ENCODE measurements around the gene BMERB1.
"Not testable (repeated sequence)": the region's sequence is repeated elsewhere in the genome, so short reads cannot be mapped to it uniquely, and the experiment has no call there.

Gene BMERB1

DNA sequence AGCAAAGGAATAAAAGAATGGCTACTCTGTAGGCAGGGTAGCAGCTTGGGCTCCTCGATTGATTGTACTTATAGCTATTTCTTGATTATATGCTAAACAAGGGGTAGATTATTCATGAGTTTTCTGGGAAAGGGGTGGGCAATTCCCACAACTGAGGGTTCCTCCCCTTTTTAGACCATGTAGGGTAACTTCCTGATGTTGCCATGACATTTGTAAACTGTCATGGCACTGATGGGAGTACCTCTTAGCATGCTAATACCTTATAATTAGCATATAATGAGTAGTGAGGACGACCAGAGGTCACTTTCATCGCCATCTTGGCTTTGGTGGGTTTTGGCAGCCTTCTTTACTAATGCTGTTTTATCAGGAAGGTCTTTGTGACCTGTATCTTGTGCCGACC is 136.3 kb downstream of the BMERB1 start:
- not testable (repeated sequence) for DNase-seq

DNA sequence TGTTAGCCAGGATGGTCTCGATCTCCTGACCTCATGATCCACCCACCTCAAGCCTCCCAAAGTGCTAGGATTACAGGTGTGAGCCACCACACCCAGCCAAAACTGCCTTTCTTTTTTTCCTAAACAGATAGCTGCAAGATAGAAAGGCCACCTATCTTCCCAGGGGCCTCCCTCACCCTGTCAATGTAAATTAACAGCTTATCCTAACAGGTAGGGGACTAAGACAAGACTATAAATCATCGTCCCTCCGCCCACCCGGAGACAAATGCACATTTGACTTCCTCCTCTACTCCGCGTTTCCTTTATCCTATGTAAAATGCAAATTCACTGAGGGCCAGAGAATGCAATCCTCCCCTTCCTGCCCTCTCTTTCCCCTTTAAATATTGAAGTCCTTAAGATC is 137.2 kb downstream of the BMERB1 start:
- DNase-seq: no peak

DNA sequence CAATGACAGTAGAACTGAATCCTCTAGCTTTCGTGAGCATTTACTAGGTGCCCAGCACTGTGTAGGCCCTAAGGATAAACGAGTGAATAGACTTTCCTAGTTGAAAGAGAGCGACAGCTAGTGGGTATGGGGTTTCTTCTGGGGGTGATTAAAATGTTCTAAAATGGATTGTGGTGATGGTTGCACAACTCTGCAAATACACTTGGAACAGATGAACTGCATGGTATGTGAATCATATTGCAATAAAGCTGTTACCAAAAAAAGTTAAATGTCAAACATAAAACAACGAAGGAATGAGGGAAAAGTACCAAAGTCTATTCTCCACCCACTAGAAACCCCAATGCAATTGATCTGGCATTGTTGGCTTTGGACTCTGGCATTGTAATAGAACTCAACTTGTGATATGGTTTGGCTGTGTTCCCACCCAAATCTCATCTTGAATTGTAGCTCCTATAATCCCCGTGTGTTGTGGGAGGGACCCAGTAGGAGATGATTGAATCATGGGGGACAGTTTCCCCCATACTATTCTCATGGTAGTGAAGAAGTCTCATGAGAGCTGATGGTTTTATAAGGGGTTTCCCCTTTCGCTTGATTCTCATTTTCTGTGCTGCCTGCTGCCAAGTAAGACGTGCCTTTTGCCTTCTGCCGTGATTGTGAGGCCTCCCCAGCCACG is 138.1 kb downstream of the BMERB1 start:
- no peak for DNase-seq

DNA sequence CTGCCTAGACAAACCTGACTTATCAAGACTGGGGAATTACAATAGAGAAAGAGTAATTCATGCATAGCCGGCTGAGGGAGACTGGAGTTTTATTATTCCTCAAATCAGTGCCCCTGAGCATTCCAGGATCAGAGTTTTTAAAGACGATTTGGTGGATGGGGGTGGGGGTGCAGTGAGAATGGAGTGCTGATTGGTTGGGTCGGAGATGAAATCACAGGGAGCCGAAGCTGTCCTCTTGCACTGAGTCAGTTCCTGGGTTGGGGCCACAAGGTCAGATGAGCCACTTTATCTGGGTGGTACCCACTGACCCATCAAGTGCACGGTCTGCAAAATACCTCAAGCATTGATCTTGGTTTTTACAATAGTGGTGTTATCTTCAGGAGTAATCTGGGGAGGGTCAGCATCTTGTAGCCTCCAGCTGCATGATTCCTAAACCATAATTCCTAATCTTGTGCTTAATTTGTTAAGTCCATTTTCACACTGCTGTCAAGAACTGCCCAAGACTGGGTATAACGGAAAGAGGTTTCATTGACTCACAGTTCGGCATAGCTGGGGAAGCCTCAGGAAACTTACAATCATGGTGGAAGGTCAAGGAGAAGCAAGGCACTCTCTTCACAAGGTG is 139.0 kb downstream of the BMERB1 start:
- DNase-seq: no peak

DNA sequence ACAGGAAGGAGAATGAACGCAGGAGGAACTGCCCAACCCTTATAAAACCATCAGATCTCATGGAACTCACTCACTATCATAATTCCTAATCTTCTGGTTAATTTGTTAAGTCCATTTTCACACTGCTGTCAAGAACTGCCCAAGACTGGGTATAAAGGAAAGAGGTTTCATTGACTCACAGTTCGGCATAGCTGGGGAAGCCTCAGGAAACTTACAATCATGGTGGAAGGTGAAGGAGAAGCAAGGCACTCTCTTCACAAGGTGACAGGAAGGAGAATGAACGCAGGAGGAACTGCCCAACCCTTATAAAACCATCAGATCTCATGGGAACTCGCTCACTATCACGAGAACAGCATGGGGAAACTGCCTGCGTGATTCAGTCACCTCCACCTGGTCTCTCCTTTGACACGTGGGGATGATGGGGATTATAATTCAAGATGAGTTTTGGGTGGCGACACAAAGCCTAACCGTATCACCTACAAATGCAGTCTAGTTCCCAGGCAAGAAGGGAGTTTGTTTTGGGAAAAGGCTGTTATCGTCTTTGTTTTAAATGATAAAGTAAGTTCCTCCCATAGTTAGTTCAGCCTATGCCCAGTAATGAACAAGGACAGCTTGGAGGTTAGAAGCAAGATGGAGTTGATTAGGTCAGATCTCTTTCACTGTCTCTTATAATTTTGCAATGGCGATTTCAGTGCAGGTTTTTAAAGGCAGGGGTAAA is 139.7 kb downstream of the BMERB1 start:
- DNase-seq: not testable (repeated sequence)

DNA sequence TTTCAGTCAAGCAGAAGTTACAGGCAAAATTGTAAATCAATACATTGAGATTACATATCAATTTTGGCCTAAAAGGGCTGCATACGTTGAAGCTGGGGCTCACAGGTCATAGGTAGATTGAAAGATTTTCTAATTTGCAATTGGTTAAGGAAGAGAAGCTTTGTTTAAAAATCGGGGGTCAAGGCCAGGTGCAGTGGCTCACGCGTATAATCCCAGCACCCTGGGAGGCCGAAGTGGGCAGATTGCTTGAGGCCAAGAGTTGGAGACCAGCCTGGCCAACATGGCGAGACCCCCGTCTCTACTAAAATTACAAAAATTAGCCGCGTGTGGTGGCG is 140.2 kb downstream of the BMERB1 start:
- no peak for DNase-seq

DNA sequence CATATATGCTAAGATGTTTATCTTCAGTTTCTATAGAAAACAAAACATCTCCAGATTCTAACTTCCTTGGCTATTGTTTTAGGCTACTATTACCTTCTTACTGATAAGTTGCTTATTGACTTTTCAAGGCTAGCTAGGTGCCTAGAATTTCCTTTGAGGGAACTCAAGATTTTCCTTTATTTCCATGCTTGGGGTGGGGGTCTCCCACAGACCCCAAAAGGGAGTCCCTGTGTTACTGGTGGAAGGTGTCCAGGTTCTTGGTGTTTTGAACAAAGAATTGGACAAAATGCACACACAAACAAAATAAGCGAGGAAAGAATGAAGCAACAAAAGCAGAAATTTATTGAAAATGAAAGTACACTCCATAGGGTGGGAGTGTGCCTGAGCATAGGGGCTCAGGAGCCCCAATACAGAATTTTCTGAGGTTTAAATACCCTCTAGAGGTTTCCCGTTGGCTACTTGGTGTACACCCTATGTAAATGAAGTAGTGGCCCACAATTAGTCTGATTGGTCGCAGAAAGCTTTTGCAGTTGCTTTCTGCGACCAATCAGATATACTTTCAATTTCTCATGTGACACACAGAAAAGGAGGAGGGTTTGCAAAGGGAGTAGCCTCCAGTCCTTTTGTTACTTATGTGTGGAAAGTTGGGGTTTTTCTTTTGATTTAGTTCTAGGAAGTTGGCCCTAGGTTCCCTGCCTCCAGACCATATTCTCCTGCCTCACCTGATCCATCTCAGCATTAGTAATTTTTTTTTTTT is 141.1 kb downstream of the BMERB1 start:
- no peak for DNase-seq

DNA sequence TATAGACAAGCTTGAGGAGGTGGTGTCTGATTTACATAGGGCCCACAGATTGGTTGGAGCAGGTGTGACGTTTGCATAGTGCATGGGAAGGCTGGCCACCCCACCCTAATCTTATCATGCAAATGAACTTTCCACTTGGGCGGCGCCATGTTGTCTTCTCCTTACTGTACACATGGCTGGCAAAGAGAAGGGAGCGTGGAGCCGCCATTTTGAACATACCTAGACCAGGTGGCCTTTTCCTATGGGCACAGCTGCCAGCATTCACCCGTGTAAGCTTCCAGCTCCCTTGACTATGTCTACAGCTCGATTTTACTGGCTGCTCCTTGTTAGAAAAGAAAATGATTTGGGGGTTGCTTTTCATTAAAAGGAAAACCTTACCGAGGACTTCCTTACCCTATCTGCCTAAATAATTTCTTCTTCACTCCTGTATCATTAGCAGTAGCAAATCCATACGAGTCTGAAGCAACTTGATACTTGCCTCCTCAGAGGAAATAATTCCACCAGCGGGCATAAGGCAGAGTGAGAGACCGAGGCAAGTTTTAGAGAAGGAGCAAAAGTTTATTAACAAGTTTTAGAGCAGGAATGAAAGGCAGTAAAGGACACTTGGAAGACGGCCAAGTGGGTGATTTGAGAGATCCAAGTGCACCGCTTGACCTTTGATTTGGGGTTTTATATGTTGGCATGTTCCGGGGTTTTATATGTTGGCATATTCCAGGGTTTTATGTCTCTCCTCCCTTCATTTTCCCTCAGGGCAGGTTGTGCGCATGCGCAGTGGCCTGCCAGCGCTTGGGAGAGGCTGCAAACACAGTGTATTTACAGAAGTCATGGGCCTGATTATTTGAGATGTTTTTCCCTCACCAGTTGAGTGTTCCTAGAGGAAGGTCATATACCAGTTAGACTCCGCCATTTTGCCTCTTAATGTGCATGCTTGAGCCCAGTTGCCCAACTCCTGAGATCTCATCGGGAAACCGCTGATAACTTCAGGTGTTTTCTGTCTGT is 142.9 kb downstream of the BMERB1 start:
- no peak for DNase-seq

DNA sequence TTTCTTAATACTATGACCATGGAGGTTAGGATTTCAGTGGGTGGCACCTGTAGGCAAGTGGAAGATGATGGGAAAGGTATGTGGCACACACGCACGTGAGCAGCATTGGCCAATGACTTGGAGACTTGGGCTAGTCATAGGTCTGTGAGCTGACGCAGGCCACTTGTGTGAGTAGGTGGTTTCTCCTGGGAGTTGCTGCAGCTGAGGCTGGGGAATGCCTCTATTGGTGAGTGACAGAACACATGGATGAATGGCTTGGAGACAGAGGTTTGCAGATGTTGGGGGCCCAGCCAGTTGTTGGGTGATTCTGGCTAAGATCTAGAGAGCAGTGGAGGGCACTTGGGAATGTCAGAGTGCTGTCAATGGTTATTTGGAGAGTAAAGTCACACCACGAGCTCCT is 144.4 kb downstream of the BMERB1 start:
- no peak for DNase-seq

DNA sequence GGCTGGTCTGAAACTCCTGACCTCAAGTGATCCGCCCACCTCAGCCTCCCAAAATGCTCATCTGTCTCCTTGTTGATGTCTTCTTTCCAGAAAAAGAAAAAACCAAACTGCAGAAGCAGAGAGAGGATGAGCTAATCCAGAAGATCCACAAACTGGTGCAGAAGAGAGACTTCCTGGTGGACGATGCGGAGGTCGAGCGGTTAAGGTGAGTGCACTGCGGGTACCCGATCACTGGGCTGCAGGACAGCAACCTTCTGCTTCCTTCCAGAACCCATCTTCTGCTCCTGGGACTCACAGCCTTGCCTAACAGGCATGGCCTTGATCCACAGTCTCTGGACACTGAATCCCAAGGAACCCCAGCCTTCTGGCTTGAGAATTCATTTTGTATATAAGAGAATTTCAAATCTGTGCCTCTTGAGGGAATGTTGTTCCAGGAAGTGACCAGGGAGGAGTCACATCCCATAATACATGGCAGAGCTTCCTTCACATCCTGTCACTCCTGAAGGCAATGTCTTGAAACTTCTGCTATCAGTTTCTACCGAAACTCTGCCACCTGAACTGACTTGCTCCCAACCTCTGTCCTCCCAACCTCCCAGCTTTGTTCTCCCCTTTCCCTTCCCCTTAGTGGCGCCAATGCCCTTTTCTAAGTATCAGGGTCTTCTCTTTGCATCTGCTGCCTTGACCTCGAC is 146.9 kb downstream of the BMERB1 start:
- DNase-seq: no peak

DNA sequence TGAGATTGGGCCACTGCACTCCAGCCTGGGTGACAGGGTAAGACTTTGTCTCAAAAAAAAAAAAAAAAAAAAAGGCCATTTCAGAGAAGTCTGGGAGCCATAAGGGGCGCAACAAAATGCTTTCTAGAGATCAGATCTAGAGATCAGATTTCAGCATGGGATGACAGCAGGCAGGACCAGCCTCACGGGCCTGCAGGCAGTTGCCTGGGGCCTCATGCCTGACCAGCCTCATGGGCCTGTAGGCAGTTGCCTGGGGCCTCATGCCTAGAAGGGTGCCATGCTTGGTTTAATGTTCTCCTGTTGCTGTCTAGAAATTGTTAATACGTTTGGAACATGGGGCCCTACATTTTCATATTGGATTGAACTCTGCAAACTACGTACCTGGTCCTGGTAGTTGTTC is 149.1 kb downstream of the BMERB1 start:
- no peak for DNase-seq

DNA sequence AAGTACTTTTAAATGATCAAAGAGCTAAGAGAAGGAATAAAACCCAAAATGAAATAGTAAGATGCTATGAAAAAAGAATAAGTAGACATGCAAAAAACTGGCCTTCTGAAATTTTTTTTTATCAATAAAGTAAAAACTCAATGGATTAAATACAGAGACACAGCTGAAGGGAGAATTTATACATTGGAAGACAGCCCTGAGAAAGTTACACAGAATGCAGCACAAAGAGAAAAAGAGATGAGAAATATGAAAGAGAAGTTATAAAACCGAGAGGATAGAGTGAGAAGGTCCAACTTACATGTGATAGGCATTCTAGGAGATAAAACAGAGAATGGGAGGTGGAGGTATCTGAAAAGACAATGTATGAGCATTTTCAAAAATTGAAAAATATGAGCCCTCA is 151.6 kb downstream of the BMERB1 start:
- no peak for DNase-seq

DNA sequence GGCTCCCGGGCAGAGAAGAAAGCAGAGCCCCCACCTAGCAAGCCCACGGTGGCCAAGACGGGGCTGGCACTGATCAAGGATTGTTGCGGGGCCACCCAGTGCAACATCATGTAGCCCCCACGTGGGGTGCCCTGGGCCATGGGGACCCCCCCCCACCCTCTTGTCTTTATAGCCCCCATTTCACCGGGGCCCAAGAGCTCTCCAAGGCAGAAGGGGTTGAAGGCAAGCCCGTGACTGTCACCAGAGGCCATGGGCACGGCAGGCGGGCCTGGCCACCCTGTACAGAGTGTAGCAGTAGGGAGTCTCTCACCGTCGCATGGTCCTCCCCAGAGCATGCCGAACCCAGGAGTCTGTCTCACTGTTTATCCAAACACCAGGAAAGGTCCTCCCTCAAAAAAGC is 152.3 kb downstream of the BMERB1 start:
- DNase-seq: no peak

DNA sequence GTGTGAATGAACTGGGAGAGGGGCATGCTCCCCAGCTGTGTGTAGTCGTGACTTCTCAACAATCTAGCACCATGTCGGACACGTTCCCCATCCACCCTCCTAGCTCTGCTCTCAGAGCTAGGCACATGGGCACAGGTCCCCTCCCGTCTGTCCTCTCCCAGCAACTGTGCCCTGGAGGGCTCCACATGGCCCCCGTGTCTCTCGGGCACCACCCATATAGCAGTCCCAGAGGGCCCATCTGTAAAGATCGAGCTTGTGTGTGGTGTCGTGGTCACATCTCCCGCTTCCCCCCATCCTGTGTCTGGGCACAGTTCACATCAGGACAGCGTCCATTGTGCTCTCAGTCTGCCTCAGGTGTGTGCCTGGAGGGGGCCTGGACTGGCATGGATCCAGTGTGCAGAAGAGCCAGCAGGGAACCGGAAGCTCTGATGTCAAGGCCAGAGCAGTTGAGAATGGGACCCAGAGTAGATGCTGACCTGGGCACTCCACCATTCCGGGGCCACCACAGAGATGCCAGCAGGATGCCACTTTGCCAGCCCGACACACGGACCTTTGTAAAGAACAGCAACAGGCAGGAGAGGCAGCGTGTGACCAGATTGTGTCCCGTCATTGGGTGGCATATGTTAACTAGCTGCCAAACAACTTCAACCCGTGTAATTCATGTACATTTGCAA is 152.9 kb downstream of the BMERB1 start:
- DNase-seq: no peak

DNA sequence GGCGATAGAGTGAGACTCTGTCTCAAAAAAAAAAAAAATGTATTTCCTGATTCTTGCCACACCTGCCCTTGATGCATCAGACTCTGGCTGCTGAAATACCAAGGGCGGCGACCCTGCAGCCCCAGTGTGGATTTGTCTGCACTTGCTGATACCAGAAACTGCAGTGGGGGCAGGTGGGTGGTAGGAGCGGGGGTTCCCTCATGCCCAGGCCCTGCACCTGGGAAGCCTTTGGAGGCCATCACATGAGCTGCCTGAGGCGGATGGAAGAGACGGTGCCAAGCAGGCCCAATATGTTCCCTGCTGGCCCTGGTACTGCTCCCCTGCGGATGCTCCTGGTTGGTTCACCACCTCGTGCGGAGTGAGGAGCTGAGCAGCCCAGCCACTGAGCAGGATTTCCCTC is 157.9 kb downstream of the BMERB1 start:
- DNase-seq: no peak

DNA sequence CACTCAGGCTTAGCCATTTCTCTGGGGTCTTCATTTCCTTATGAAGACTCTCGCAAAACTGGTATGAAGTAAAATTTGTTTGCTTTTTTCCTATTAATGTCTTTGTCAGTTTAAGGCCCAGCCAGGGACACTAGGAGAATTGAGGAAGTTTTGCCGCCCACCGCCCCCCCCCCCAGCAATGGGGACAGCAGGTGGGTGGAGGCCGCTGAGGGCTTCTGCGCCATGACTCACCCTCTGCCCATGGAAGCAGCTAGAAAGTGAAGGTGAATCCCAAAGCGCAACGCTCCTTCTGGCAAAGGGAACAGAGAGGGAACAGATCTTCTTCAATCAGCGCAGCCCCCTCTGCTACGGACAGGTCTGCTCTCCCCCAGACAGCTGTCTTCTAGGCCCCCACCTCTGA is 158.8 kb downstream of the BMERB1 start:
- DNase-seq: no peak

DNA sequence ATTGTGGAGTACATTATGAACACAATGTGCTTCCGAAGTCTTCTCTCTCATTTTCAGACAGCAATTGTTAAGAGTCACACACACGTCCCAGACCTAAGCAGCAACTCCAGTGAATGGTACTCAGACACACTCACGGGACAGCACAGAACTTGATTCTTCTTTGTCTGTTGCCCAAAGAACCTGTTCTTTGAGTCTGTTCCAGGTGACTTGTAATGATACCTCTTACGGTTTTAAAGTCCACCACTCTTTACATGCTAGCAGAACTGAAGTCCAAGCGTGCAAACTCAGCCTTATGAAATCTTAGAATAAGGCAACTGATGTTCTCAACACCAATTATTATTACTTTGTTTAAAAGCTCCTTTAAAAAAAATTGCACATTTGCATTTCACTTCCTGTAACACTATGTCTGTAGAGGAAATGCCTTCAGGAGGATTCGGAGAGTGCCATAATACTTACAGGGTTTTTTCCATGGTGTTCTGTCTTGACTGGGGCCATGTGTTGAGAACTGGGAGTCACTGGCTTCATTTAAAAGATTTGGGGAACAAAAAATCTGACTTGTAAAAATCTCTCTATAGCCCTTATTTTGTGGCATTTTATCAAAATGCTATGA is 160.4 kb downstream of the BMERB1 start:
- no peak for DNase-seq

DNA sequence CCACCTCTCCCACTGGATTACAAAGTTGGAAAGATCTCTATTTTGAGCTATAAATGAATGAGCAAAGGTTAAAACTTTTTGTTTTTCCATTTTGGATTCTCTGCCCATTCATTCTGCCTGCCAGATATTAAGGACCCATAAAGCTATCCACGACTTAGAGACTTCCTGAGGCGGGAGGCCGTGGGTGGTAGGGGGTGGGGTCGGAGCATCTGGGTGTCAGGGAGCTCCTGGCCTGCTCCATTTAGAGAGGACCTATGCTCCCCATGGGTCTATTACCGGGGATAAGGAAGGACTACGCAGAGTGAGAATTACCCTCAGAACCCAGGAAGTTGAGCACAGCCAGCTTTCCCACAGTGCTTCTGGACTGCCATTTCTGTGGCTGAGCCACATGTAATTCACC is 162.7 kb downstream of the BMERB1 start:
- DNase-seq: no peak

DNA sequence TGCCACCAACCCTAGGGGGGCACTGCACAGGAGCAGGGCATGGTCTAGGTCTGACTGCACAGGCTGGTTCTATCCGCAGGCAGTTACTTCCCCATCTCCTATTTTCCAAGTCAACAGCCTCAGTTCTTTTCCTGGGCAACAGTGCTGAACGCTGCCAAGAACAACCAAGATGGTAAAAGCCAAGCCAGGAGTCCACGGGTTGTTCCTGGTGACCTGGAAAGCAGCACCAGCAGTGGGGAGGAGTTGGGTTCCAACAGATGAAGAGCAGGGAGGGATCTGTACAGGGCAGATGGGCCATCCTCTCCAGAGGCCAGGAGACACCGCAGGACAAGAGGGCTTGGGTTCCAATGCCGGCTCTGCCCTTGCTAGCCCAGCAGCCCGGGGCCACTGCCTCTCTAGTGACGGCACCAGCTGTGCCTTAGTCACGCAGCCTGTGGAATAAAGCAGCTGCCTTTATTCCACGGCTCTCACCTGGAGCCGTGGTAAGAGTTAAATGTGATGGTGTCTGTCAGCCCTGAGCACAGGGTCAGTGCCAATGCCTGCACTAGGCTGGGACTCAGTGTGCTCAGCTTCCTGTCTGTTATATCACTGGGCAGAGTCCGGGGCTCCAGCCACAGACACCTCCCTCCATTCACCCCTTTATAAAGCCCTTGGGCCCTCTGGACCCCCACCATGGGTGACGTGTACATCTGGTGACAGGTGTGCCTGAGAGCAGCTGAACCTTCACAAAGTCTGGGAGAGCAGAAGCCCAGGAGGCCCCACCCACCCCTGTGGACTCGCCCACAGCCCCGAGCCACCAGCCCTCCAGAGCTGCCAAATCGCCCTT is 163.6 kb downstream of the BMERB1 start:
- DNase-seq: no peak

DNA sequence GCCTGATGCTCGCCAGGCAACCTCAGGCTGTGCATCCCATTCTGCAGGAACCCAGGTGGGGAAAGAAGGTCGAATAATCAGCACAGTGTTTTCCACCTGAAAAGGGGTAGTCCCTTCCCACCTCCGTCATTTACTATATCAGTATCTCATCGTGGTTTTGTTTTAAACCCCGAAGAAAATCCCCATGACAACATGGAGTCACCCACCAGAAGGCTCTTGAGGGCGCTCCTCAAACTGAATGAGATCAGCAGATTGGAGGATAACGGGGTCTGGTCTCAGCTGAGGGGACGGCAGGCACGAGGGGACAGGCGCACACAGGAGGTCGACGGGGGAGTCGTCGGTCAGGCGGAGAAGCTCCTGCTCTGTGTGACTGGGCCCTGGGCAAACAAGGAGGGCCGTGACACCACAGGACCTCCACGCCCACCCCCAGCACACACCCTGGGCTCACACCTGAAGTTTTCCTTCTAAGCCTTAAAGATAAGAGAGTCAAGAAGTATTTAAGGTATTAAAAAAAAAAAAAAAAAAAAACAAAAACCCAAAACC is 164.3 kb downstream of the BMERB1 start:
- DNase-seq: no peak

Data from SIG-M5 (cell line).